HepG2 (cell line): ENCODE results near the gene RAB40C.

Experiments
- BRF2 ChIP-seq: sonication (generic); formaldehyde crosslinking; IDR thresholded peaks from 2 replicates; pipeline ENCODE4 v1.8.1; 2022; ENCODE audit warnings: mild to moderate bottlenecking, missing genetic modification reagents
- ZNF18 ChIP-seq: sonication (generic); formaldehyde crosslinking; IDR thresholded peaks from 2 replicates; pipeline ENCODE4 v1.8.0; 2022; ENCODE audit warnings: mild to moderate bottlenecking, missing genetic modification reagents; ENCODE audit not compliant: insufficient replicate concordance
- TF ChIP-seq, protein P1 (sequence below): sonication (generic); formaldehyde crosslinking; IDR thresholded peaks from 2 replicates; pipeline ENCODE4 v1.4.0; 2020; ENCODE audit warnings: missing genetic modification reagents
- TF ChIP-seq, protein P2 (sequence below): sonication (generic); formaldehyde crosslinking; IDR thresholded peaks from 2 replicates; pipeline ENCODE4 v1.5.0; 2020; ENCODE audit warnings: mild to moderate bottlenecking, missing genetic modification reagents, moderate library complexity

DNA sequence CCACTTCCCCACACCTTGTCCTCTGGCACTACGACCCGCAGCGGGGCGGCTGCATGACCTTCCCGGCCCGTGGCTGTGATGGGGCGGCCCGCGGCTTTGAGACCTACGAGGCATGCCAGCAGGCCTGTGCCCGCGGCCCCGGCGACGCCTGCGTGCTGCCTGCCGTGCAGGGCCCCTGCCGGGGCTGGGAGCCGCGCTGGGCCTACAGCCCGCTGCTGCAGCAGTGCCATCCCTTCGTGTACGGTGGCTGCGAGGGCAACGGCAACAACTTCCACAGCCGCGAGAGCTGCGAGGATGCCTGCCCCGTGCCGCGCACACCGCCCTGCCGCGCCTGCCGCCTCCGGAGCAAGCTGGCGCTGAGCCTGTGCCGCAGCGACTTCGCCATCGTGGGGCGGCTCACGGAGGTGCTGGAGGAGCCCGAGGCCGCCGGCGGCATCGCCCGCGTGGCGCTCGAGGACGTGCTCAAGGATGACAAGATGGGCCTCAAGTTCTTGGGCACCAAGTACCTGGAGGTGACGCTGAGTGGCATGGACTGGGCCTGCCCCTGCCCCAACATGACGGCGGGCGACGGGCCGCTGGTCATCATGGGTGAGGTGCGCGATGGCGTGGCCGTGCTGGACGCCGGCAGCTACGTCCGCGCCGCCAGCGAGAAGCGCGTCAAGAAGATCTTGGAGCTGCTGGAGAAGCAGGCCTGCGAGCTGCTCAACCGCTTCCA lies 43.6 kb downstream of the RAB40C start:
- TF ChIP-seq, protein P1, sequence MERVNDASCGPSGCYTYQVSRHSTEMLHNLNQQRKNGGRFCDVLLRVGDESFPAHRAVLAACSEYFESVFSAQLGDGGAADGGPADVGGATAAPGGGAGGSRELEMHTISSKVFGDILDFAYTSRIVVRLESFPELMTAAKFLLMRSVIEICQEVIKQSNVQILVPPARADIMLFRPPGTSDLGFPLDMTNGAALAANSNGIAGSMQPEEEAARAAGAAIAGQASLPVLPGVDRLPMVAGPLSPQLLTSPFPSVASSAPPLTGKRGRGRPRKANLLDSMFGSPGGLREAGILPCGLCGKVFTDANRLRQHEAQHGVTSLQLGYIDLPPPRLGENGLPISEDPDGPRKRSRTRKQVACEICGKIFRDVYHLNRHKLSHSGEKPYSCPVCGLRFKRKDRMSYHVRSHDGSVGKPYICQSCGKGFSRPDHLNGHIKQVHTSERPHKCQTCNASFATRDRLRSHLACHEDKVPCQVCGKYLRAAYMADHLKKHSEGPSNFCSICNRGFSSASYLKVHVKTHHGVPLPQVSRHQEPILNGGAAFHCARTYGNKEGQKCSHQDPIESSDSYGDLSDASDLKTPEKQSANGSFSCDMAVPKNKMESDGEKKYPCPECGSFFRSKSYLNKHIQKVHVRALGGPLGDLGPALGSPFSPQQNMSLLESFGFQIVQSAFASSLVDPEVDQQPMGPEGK (CRISPR knock-in tag): no peak
- no peak for TF ChIP-seq ZNF18 (CRISPR knock-in tag)
- TF ChIP-seq, protein P2, sequence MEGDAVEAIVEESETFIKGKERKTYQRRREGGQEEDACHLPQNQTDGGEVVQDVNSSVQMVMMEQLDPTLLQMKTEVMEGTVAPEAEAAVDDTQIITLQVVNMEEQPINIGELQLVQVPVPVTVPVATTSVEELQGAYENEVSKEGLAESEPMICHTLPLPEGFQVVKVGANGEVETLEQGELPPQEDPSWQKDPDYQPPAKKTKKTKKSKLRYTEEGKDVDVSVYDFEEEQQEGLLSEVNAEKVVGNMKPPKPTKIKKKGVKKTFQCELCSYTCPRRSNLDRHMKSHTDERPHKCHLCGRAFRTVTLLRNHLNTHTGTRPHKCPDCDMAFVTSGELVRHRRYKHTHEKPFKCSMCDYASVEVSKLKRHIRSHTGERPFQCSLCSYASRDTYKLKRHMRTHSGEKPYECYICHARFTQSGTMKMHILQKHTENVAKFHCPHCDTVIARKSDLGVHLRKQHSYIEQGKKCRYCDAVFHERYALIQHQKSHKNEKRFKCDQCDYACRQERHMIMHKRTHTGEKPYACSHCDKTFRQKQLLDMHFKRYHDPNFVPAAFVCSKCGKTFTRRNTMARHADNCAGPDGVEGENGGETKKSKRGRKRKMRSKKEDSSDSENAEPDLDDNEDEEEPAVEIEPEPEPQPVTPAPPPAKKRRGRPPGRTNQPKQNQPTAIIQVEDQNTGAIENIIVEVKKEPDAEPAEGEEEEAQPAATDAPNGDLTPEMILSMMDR: no peak
- no peak for TF ChIP-seq BRF2 (CRISPR knock-in tag)
